H1 (cell line): ENCODE measurements around the gene SH3PXD2B. TPM values are rescaled to one million over a fixed set of nuclear protein-coding genes. Genes with fewer than 3 reads are reported as not detected.

Experiments used
- CTCF ChIA-PET: fragments of 300-600 bp; sonication (Branson Sonifier 250); formaldehyde crosslinking; loops from one replicate; lab custom pipeline; 2021; ENCODE audit not compliant: partially characterized antibody; lab: Charles Lee
- POLR2A ChIA-PET: fragments of 300-600 bp; sonication (Branson Sonifier 250); formaldehyde crosslinking; loops from one replicate; lab custom pipeline; 2021; ENCODE audit warnings: inconsistent platforms; ENCODE audit not compliant: partially characterized antibody; lab: Charles Lee
- DNase-seq, 2 experiments: peaks; one replicate each; pipeline versions ENCODE4 v3.0.0 to v3.0.0-alpha.2; 2010 to 2022; ENCODE audit warnings: low spot score in 2 of 2, low read depth in 1 of 2, mixed read lengths in 1 of 2
- FAIRE-seq: peaks from 2 replicates; lab custom pipeline; 2011; peaks lifted over from hg19 to GRCh38; lab: Jason Lieb, UNC
- H2AFZ ChIP-seq: 2 replicates; pipeline ENCODE4 v1.8.1; 2012; ENCODE audit warnings: low read length, inconsistent platforms
- H2AK5ac ChIP-seq: 2 replicates; pipeline ENCODE4 v1.6.1; 2013; ENCODE audit warnings: low read depth, low read length
- H2BK120ac ChIP-seq: replicated peaks from 2 replicates; pipeline ENCODE3; 2013; ENCODE audit warnings: low read depth, low read length, inconsistent platforms
- H2BK12ac ChIP-seq: 2 replicates; pipeline ENCODE4 v1.6.1; 2013; ENCODE audit warnings: low read depth, low read length
- H2BK15ac ChIP-seq: 2 replicates; pipeline ENCODE4 v1.6.1; 2013; ENCODE audit warnings: low read length
- H2BK20ac ChIP-seq: 2 replicates; pipeline ENCODE4 v1.6.1; 2013; ENCODE audit warnings: low read length
- H2BK5ac ChIP-seq: 2 replicates; pipeline ENCODE4 v1.6.1; 2013; ENCODE audit warnings: low read depth, low read length
- H3K14ac ChIP-seq: 2 replicates; pipeline ENCODE4 v1.6.1; 2013; ENCODE audit warnings: inconsistent platforms; ENCODE audit not compliant: insufficient read length
- H3K18ac ChIP-seq: 2 replicates; pipeline ENCODE4 v1.6.1; 2013; ENCODE audit warnings: low read length; ENCODE audit errors: extremely low read depth
- H3K23ac ChIP-seq: 2 replicates; pipeline ENCODE4 v1.6.1; 2013; ENCODE audit warnings: inconsistent platforms; ENCODE audit not compliant: insufficient read length
- H3K23me2 ChIP-seq: 2 replicates; pipeline ENCODE4 v1.6.1; 2013; ENCODE audit warnings: low read depth, low read length
- H3K27ac ChIP-seq: 2 replicates; pipeline ENCODE4 v1.6.1; 2011; ENCODE audit warnings: low read depth, low read length, inconsistent platforms
- H3K27me3 ChIP-seq, 4 experiments: replicated peaks in 1 of 4; 1 replicate in 1 of 4; 2 replicates in 3 of 4; pipeline versions ENCODE4 v1.6.1 to v1.8.1; 2011 to 2013; ENCODE audit warnings: low read length in 3 of 4, mild to moderate bottlenecking in 3 of 4, inconsistent platforms in 2 of 4, mixed read lengths in 2 of 4, moderate library complexity in 1 of 4; ENCODE audit not compliant: control insufficient read depth in 3 of 4, insufficient read depth in 3 of 4; ENCODE audit errors: extremely low read depth in 1 of 4
- H3K36me3 ChIP-seq, 4 experiments: 2 replicates each; pipeline versions ENCODE4 v1.6.1 to v1.8.1; 2011 to 2013; ENCODE audit warnings: mild to moderate bottlenecking in 4 of 4, low read length in 3 of 4, moderate library complexity in 2 of 4, control low read depth in 1 of 4, inconsistent platforms in 1 of 4; ENCODE audit not compliant: insufficient read depth in 4 of 4, control insufficient read depth in 2 of 4
- H3K4ac ChIP-seq: replicated peaks from 2 replicates; pipeline ENCODE3; 2013; ENCODE audit warnings: low read length, low read depth, mixed read lengths, inconsistent platforms; ENCODE audit not compliant: insufficient read length
- H3K4me1 ChIP-seq, 4 experiments: replicated peaks in 1 of 4; 1 replicate in 1 of 4; 2 replicates in 3 of 4; pipeline versions ENCODE4 v1.6.1 to v1.8.1; 2011 to 2013; ENCODE audit warnings: low read length in 3 of 4, inconsistent platforms in 2 of 4, mixed read lengths in 1 of 4; ENCODE audit not compliant: insufficient read depth in 4 of 4, control insufficient read depth in 3 of 4
- H3K4me2 ChIP-seq, 2 experiments: 2 replicates each; pipeline versions ENCODE4 v1.6.1 to v1.8.1; 2011 to 2013; ENCODE audit warnings: low read depth in 2 of 2, low read length in 2 of 2, control low read depth in 1 of 2, inconsistent platforms in 1 of 2, mild to moderate bottlenecking in 1 of 2; ENCODE audit not compliant: insufficient read depth in 1 of 2
- H3K4me3 ChIP-seq, 4 experiments: fragments of 200-600, 300-600 bp in 1 of 4; sonication (generic), shearing (Covaris generic), sonication (Bioruptor Twin) in 1 of 4; 2 replicates each; pipeline versions ENCODE4 v1.5.1 to v1.8.1; 2011 to 2016; ENCODE audit warnings: low read length in 4 of 4, low read depth in 3 of 4, control low read depth in 2 of 4, inconsistent platforms in 2 of 4, mild to moderate bottlenecking in 2 of 4, mixed read lengths in 1 of 4, moderate library complexity in 1 of 4; ENCODE audit not compliant: insufficient read depth in 2 of 4; ENCODE audit errors: extremely low read depth in 1 of 4
- H3K56ac ChIP-seq: replicated peaks from 2 replicates; pipeline ENCODE3; 2013; ENCODE audit warnings: low read depth, mild to moderate bottlenecking, mixed read lengths, low read length, inconsistent platforms; ENCODE audit not compliant: insufficient read length
- H3K79me1 ChIP-seq: 2 replicates; pipeline ENCODE4 v1.6.1; 2013; ENCODE audit warnings: low read depth, low read length, control low read depth
- H3K79me2 ChIP-seq, 2 experiments: 2 replicates each; pipeline versions ENCODE4 v1.6.1 to v1.8.1; 2012 to 2013; ENCODE audit warnings: low read length in 2 of 2, mild to moderate bottlenecking in 2 of 2, inconsistent platforms in 1 of 2; ENCODE audit not compliant: insufficient read depth in 2 of 2, control insufficient read depth in 1 of 2
- H3K9ac ChIP-seq, 4 experiments: replicated peaks in 1 of 4; 1 replicate in 1 of 4; 2 replicates in 3 of 4; pipeline versions ENCODE4 v1.6.1 to v1.8.1; 2011 to 2013; ENCODE audit warnings: low read depth in 3 of 4, low read length in 3 of 4, control low read depth in 2 of 4, mild to moderate bottlenecking in 2 of 4, moderate library complexity in 2 of 4, inconsistent platforms in 1 of 4; ENCODE audit errors: extremely low read depth in 1 of 4
- H3K9me3 ChIP-seq, 2 experiments: 2 replicates each; pipeline versions ENCODE4 v1.6.1 to v1.8.1; 2012 to 2013; ENCODE audit warnings: mild to moderate bottlenecking in 2 of 2, moderate library complexity in 2 of 2, control low read depth in 1 of 2, inconsistent platforms in 1 of 2, low read depth in 1 of 2, low read length in 1 of 2, mixed read lengths in 1 of 2; ENCODE audit not compliant: insufficient read depth in 2 of 2
- H4K20me1 ChIP-seq, 2 experiments: replicated peaks in 1 of 2; 2 replicates each; pipeline versions ENCODE3 to v1.8.1; 2011 to 2013; ENCODE audit warnings: inconsistent platforms in 2 of 2, low read length in 2 of 2, mild to moderate bottlenecking in 1 of 2; ENCODE audit not compliant: insufficient read depth in 2 of 2, control insufficient read depth in 1 of 2
- H4K5ac ChIP-seq: 2 replicates; pipeline ENCODE4 v1.6.1; 2013; ENCODE audit warnings: low read length, low read depth, mixed read lengths, inconsistent platforms; ENCODE audit not compliant: insufficient read length
- H4K8ac ChIP-seq: 2 replicates; pipeline ENCODE4 v1.8.0; 2013; ENCODE audit warnings: mild to moderate bottlenecking, moderate library complexity, low read length, inconsistent platforms; ENCODE audit not compliant: insufficient read depth; ENCODE audit errors: extremely low read depth
- H4K91ac ChIP-seq: replicated peaks from 2 replicates; pipeline ENCODE3; 2013; ENCODE audit warnings: low read length, mixed read lengths, inconsistent platforms; ENCODE audit not compliant: insufficient read length
- BACH1 ChIP-seq: IDR thresholded peaks from 2 replicates; pipeline ENCODE4 v1.6.1; 2012; ENCODE audit warnings: low read length, improper control_type of control experiment
- BRCA1 ChIP-seq: IDR thresholded peaks from 2 replicates; pipeline ENCODE4 v1.6.1; 2012; ENCODE audit warnings: low read depth, low read length, improper control_type of control experiment
- GABPA ChIP-seq: IDR thresholded peaks from 2 replicates; pipeline ENCODE4 v1.6.1; 2011; ENCODE audit warnings: mild to moderate bottlenecking, low read length, moderate library complexity, borderline replicate concordance; ENCODE audit not compliant: insufficient read depth
- KDM5A ChIP-seq: fragments of 200-600 bp; IDR thresholded peaks from 2 replicates; pipeline ENCODE4 v1.7.1; 2012; ENCODE audit warnings: mild to moderate bottlenecking, low read length, inconsistent platforms, mixed read lengths
- SP2 ChIP-seq: IDR thresholded peaks from 2 replicates; pipeline ENCODE4 v1.6.1; 2012; ENCODE audit warnings: mild to moderate bottlenecking, low read length, inconsistent platforms
- WGBS, 2 experiments: shearing (Covaris generic) in 1 of 2; methylation state at CpG; one replicate each; pipeline versions ENCODE4 v1.1.6 to v1.1.7; 2013 to 2015; ENCODE audit warnings: low lambda C conversion rate in 2 of 2, mixed read lengths in 2 of 2, inconsistent platforms in 1 of 2, low coverage in 1 of 2, missing lambda C conversion rate in 1 of 2; ENCODE audit not compliant: insufficient replicate concordance in 2 of 2, insufficient coverage in 1 of 2, insufficient read length in 1 of 2; ENCODE audit errors: extremely low coverage in 1 of 2, missing lambda C conversion rate in 1 of 2; 5-methylcytosine and 5-hydroxymethylcytosine counted together
- polyA plus RNA-seq, 7 experiments: library from polyadenylated mRNA; depleted of rRNA in 3 of 7; stranded (reverse) in 5 of 7; unstranded in 2 of 7; fragments of >200 nt in 5 of 7; fragments of 200-250 nt in 2 of 7; gene quantifications; 1 replicate in 5 of 7; 2 replicates in 1 of 7; 4 replicates in 1 of 7; pipeline versions ENCODE4 v1.2.1 to v1.2.3, GENCODE V29; 2011 to 2013; ENCODE audit warnings: missing spikeins in 2 of 7, mixed read lengths in 2 of 7
- total RNA-seq: library from RNA; stranded (reverse); fragmentation: NEBNext Ultra II Directional; extraction: Animal tissue kit (Norgen Biotek cat#: 25700); gene quantifications from 2 replicates; pipeline ENCODE4 v1.2.1, GENCODE V29; 2021

SH3PXD2B gene
- total and polyA plus RNA-seq, 2 of the 8 experiments (the other 6 are each of a cell fraction or from before 2014, with no cell fraction given) = 32.9 to 72.9 TPM

DNA sequence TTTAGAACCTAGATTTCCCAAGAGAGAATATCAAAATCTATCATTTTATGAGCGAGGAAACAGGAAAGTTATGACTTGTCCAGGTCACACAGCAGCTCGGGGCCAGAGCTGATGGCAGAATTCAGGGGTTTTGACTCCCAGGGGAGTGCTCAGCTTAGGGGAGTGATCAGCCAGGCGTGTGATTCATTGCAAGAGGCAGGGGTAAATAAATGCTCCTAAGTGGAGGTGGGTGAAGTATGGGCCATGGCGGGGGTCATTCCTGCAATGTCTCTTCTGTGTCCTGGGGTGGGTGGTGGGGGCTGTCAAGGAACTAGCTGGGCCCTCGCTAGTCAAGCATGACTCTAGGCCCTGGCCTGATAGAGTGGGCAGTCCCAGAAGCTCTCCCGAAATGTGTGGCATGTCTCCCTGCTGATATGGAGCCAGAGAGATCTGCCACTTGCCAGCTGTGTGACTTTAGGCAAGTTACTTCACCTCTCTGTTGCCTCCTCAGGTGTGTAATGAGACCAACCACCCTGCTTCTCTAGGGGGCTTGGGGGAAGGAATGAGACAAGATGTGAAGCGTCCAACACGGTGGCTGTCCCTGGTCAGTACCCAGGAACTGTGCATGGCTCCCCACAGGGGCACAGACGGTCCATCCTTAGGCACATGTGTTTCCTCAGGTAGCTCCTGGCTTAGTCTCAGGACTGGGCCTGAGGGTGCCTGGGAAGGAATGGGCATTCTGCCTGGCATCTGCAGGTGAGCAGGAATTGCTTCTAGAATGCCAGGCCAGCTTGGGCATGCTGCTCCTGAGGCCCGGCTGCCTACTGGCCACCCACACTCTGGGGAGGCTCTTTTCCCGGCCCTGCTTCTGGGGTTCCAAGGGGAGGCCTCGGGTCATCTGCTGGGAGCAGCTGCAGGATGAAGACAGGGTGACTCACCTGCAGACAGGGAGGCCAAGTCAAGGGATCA, 36.5 kb upstream of the SH3PXD2B start:
- DNase-seq (no peak), FAIRE-seq (no peak)
- H3K27ac ChIP-seq = no peak overlapping the region
- no peak overlapping the region for H3K4ac ChIP-seq
- no peak overlapping the region for H3K56ac ChIP-seq
- no peaks in the 10 kb centered on the region for H3K9me3 ChIP-seq
- no peak overlapping the region for H4K91ac ChIP-seq
- H3K23ac ChIP-seq = no peak overlapping the region
- H2AFZ ChIP-seq = no peak overlapping the region
- peaks cover 0 to 2% (median 0%) of the 10 kb centered on the region in 4 experiments; a peak in 1 of 7 replicates for H3K27me3 ChIP-seq
- no peak overlapping the region for H3K18ac ChIP-seq
- no peak overlapping the region for H2BK120ac ChIP-seq
- no peak overlapping the region for H4K5ac ChIP-seq
- no peak overlapping the region for H2AK5ac ChIP-seq
- no peaks in the 10 kb centered on the region for H3K79me1 ChIP-seq
- no peaks in the 10 kb centered on the region for H3K36me3 ChIP-seq
- no peak overlapping the region for H4K8ac ChIP-seq
- H3K4me2 ChIP-seq = no peak overlapping the region
- 86% methylated on average over 12 of the region's 12 CpGs; no CpG with 5 or more reads in 1 of the 2 experiments for WGBS, 2 experiments
- no peaks in the 10 kb centered on the region for H3K23me2 ChIP-seq
- H2BK5ac ChIP-seq = no peak overlapping the region
- no peak for TF ChIP-seq BACH1
- TF ChIP-seq BRCA1 = no peak
- no peak for TF ChIP-seq SP2
- TF ChIP-seq GABPA = no peak
- no peak for TF ChIP-seq KDM5A
- H2BK12ac ChIP-seq = no peak overlapping the region
- H3K4me3 ChIP-seq = no peak overlapping the region
- no peaks in the 10 kb centered on the region for H4K20me1 ChIP-seq
- no peaks in the 10 kb centered on the region for H3K4me1 ChIP-seq
- no peak overlapping the region for H2BK20ac ChIP-seq
- ChIA-PET CTCF (interaction anchor here (0.8 to 1.5 kb wide), 6 partner anchors 10 to 224 kb away, joined by 3 to 7 read pairs (median 4); no protein-coding TSS in a partner anchor), POLR2A (no interaction called here)
- no peak overlapping the region for H2BK15ac ChIP-seq
- no peak overlapping the region for H3K9ac ChIP-seq
- no peaks in the 10 kb centered on the region for H3K79me2 ChIP-seq
- no peak overlapping the region for H3K14ac ChIP-seq
